Fibroblast of lung (primary cell): Measurements from ENCODE around the gene RIC8A. TPM values are rescaled to one million over a fixed set of nuclear protein-coding genes. Genes with fewer than 3 reads are reported as not detected.
"Not testable (repeated sequence)": the region's sequence is repeated elsewhere in the genome, so short reads cannot be mapped to it uniquely, and the experiment has no call there.

Experiments
- DNase-seq, 2 donors: peaks; one replicate each; pipeline versions ENCODE4 v3.0.0 to v3.0.0-alpha.2; 2010; ENCODE audit warnings: low read depth in 2 of 2
- H2AFZ ChIP-seq: 2 replicates; pipeline ENCODE4 v1.5.1; 2012; ENCODE audit warnings: low read length, control low read depth, inconsistent platforms
- H3K27ac ChIP-seq: 2 replicates; pipeline ENCODE4 v1.5.1; 2011; ENCODE audit warnings: low read length, control low read depth; ENCODE audit not compliant: insufficient read depth
- H3K27me3 ChIP-seq: 2 replicates; pipeline ENCODE4 v1.5.1; 2011; ENCODE audit warnings: mild to moderate bottlenecking, low read length; ENCODE audit not compliant: control insufficient read depth, insufficient read depth
- H3K36me3 ChIP-seq: 2 replicates; pipeline ENCODE4 v1.5.1; 2011; ENCODE audit warnings: low read length; ENCODE audit not compliant: control insufficient read depth, insufficient read depth
- H3K4me1 ChIP-seq: 2 replicates; pipeline ENCODE4 v1.5.1; 2011; ENCODE audit warnings: low read length; ENCODE audit not compliant: control insufficient read depth, insufficient read depth; ENCODE audit errors: extremely low read depth
- H3K4me2 ChIP-seq: 2 replicates; pipeline ENCODE4 v1.5.1; 2011; ENCODE audit warnings: low read length, control low read depth; ENCODE audit not compliant: insufficient read depth; ENCODE audit errors: extremely low read depth
- H3K4me3 ChIP-seq, 4 experiments: fragments of 200-600 bp in 1 of 4; sonication (generic) in 1 of 4; replicated peaks in 1 of 4; 2 replicates each; pipeline ENCODE4 v1.5.1; 2011 to 2016; ENCODE audit warnings: low read length in 4 of 4, low read depth in 3 of 4, mild to moderate bottlenecking in 3 of 4, control low read depth in 2 of 4, inconsistent platforms in 1 of 4, mixed read lengths in 1 of 4; ENCODE audit not compliant: insufficient read depth in 1 of 4; ENCODE audit errors: control extremely low read depth in 1 of 4
- H3K79me2 ChIP-seq: 2 replicates; pipeline ENCODE4 v1.5.1; 2012; ENCODE audit warnings: mild to moderate bottlenecking, low read length, inconsistent platforms; ENCODE audit not compliant: control insufficient read depth, insufficient read depth
- H3K9ac ChIP-seq: 2 replicates; pipeline ENCODE4 v1.5.1; 2011; ENCODE audit warnings: mild to moderate bottlenecking, low read length, control low read depth; ENCODE audit not compliant: insufficient read depth
- H3K9me3 ChIP-seq: 2 replicates; pipeline ENCODE4 v1.5.1; 2012; ENCODE audit warnings: low read depth, low read length; ENCODE audit not compliant: control insufficient read depth, insufficient read depth
- H4K20me1 ChIP-seq: 2 replicates; pipeline ENCODE4 v1.5.1; 2011; ENCODE audit warnings: low read length; ENCODE audit not compliant: control insufficient read depth, insufficient read depth; ENCODE audit errors: extremely low read depth
- EZH2 ChIP-seq: IDR thresholded peaks from 2 replicates; pipeline ENCODE4 v1.5.1; 2012; ENCODE audit warnings: low read length, control low read depth, mild to moderate bottlenecking; ENCODE audit errors: missing control alignments
- polyA plus RNA-seq, 2 donors: library from polyadenylated mRNA; depleted of rRNA in 1 of 2; stranded (reverse) in 1 of 2; unstranded in 1 of 2; fragments of >200 nt; gene quantifications; 2 replicates each; pipeline ENCODE4 v1.2.1, GENCODE V29; 2011 to 2012; ENCODE audit warnings: missing spikeins in 1 of 2
- total RNA-seq: library from RNA; depleted of rRNA; stranded (reverse); fragments of >200 nt; gene quantifications from 2 replicates; pipeline ENCODE4 v1.2.1, GENCODE V29; 2014
- TF ChIP-seq, protein P1 (sequence below), 2 donors: IDR thresholded peaks in 1 of 2; conservative IDR thresholded peaks in 1 of 2; 1 replicate in 1 of 2; 2 replicates in 1 of 2; pipeline ENCODE4 v1.5.1; 2011 to 2012; ENCODE audit warnings: low read length in 2 of 2, control low read depth in 1 of 2, inconsistent platforms in 1 of 2, low read depth in 1 of 2, mild to moderate bottlenecking in 1 of 2

Gene RIC8A
- total and polyA plus RNA-seq, 2 donors (not counting 1 experiment from before 2014, with no cell fraction given) = 106 to 230 TPM

DNA sequence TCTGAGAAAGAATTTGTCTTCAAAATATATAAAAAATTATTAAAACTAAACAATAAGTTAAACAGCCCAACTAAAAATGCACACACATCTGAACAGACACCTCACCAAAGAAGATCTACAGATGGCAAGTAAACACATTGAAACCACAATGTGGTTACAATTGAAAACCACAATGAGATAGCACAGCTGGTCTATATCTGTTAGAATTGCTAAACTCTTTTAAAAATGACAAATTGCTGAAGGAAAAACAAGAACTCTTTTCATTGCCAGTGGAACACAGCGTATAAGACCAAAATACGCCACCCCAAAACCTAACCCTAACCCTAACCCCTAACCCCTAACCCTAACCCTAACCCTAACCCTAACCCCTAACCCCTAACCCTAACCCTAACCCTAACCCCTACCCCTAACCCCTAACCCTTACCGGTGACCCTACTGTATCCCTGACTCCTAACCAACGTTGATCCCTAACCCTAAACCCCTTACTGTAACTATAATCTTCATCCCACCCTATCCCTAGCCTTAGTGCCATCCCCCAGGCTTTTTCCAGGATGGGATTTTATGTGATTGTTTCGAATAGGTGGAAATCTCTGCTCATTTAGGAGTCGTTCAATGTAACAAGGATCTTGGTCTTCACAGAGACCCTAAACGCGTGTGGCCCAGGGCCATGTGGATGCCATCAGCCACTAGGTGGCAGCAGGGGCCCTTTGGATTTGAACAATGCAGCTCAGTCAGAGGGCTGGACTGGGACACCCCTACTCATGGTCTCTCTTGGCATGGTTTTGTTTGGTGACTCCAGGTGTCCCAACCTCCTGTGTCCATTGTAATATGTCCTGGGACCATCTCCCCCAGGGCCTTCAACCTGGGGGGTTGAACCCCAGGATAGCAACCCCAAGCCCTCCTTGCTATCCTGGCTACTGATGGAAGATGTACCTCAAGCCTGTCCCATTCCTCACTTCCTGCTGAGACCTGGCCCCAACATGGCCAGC, 15.7 kb upstream of the RIC8A start:
- DNase-seq, H3K9me3 ChIP-seq, H4K20me1 ChIP-seq, H3K4me2 ChIP-seq, H3K9ac ChIP-seq, H3K27ac ChIP-seq, H3K4me1 ChIP-seq, H3K36me3 ChIP-seq, H3K79me2 ChIP-seq, H2AFZ ChIP-seq, H3K4me3 ChIP-seq, H3K27me3 ChIP-seq: not testable (repeated sequence)

DNA sequence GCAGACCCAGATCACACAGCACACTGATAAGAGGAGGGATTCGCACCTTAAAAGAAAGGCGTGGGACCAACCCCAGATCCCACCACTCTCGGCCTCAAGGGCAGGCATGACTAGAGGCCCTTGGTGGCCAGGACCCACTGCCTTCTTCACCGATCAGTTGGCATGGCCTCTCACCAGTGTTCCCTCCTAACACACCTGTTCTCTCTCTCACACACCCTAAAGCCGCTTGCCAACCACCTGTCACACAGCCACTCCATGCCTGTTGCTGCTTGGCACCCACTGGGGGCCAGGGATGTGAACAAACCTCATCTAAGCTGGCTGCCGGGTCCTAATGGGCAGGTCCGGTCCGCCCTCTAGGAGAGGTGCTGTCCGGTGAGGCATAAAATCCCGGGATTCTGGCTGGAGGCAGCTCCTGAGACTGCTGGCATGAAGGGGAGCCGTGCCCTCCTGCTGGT, 14.8 kb upstream of the RIC8A start, which contains the start of gene SCGB1C1:
Gene SCGB1C1, plus strand, starts transcription at position 405 of the 455 bp plus-strand sequence. Its CDS starts 22 bp downstream, at position 427.
- DNase-seq, H3K4me3 ChIP-seq, H3K36me3 ChIP-seq: not testable (repeated sequence)

DNA sequence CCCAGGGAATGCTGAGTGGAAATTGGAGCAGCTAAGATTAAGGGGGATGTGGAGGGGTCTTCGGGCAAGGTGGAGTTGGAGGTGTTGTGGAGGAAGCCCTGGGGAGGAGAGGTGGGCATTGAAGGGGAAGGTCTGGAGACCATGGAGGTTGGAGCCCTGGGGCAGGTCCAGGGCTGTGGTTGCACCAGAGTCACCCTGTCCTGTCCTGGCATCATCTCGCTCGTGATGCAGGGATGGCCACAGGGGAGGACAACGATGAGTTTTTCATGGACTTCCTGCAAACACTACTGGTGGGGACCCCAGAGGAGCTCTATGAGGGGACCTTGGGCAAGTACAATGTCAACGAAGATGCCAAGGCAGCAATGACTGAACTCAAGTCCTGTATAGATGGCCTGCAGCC, 14.0 kb upstream of the RIC8A start:
- not testable (repeated sequence) for DNase-seq, H4K20me1 ChIP-seq, H3K4me1 ChIP-seq, H3K79me2 ChIP-seq, H3K4me3 ChIP-seq, H3K4me2 ChIP-seq, H3K27me3 ChIP-seq, H3K9ac ChIP-seq, H3K36me3 ChIP-seq, H2AFZ ChIP-seq, H3K9me3 ChIP-seq, H3K27ac ChIP-seq

More for the DNA sequence above, 14.8 kb upstream of the RIC8A start, which contains the start of gene SCGB1C1:
- H3K27me3 ChIP-seq, H3K79me2 ChIP-seq, H3K27ac ChIP-seq, H3K9me3 ChIP-seq, H4K20me1 ChIP-seq, H3K9ac ChIP-seq, H3K4me1 ChIP-seq, H3K4me2 ChIP-seq, H2AFZ ChIP-seq: not testable (repeated sequence)

DNA sequence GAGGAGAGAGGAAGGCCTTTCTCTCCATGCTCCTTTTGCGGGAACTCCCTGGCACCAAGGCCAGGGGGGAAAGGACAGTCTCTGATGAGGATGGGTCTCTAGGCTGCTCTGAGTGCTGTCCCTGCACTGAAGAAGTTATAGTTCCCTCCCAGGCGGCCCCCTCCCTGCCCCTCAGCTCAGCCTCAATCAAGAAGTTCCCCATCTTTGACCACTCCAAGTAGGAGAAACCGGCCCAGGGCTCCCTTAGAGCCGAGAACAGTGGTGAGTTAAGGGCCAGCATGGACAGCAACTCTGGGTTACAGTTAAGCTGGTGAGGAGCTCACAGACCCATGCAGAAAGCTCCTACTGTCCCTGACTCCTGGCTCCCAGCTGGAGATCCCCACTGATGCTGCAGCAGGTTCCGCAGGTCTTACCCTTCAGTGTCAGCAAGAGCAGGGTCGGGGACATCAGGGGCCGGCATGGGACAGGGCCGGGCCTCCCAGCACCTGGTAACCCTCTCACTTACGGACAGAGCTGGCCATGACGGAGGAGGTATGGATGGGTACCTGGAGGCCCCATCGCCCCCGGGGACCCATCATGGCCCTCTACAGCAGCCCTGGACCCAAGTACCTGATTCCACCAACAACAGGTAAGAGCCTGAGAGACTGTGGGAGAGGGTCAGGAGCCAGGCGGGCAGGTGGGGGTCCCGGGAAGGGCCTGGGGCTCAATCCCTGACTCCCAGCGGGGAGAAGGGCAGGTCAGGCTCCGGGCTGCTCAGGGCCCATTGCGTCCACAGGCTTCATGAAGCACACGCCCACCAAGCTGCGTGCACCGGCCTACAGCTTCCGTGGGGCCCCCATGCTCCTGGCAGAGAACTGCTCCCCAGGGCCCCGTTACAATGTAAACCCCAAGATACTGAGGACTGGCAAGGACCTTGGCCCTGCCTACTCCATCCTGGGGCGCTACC, 10.4 kb upstream of the RIC8A start:
- no peaks in the 10 kb centered on the region for H3K36me3 ChIP-seq
- no peak overlapping the region for H3K4me3 ChIP-seq
- no peak for DNase-seq
- H2AFZ ChIP-seq = no peak overlapping the region
- H3K9ac ChIP-seq = no peak overlapping the region
- TF ChIP-seq, protein P1, sequence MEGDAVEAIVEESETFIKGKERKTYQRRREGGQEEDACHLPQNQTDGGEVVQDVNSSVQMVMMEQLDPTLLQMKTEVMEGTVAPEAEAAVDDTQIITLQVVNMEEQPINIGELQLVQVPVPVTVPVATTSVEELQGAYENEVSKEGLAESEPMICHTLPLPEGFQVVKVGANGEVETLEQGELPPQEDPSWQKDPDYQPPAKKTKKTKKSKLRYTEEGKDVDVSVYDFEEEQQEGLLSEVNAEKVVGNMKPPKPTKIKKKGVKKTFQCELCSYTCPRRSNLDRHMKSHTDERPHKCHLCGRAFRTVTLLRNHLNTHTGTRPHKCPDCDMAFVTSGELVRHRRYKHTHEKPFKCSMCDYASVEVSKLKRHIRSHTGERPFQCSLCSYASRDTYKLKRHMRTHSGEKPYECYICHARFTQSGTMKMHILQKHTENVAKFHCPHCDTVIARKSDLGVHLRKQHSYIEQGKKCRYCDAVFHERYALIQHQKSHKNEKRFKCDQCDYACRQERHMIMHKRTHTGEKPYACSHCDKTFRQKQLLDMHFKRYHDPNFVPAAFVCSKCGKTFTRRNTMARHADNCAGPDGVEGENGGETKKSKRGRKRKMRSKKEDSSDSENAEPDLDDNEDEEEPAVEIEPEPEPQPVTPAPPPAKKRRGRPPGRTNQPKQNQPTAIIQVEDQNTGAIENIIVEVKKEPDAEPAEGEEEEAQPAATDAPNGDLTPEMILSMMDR (conservative IDR thresholded peaks at IDR 0.05 in 1 of 2, IDR thresholded peaks at IDR 0.05 in 1 of 2; ENCODE audit: low read depth in 1 of 2, low read length in 2 of 2) = no peak
- TF ChIP-seq EZH2 = no peak
- no peaks in the 10 kb centered on the region for H3K79me2 ChIP-seq
- no peaks in the 10 kb centered on the region for H3K9me3 ChIP-seq
- no peak overlapping the region for H3K27ac ChIP-seq
- H4K20me1 ChIP-seq = no peaks in the 10 kb centered on the region
- no peaks in the 10 kb centered on the region for H3K4me1 ChIP-seq
- H3K4me2 ChIP-seq = no peak overlapping the region
- H3K27me3 ChIP-seq = no peaks in the 10 kb centered on the region
